Activated T-helper 17 cell treated with anti-CD3 and anti-CD28 coated beads, Interleukin-2, amount 50 U/mL, for 72 hours (primary cell): Measurements from ENCODE around the gene PRKN. TPM values are rescaled to one million over a fixed set of nuclear protein-coding genes. Genes with fewer than 3 reads are reported as not detected.

Experiments used
- ATAC-seq: fragments of 150-1000 bp; cut with Tn5 transposase; replicated peaks from 2 replicates; pipeline ENCODE4 v1.10.0; 2021; ENCODE audit warnings: mild to moderate bottlenecking, moderate library complexity
- H3K27ac Mint-ChIP-seq: one replicate; pipeline ENCODE4 v1.8.0; 2022; ENCODE audit warnings: mixed read lengths
- H3K27me3 Mint-ChIP-seq: one replicate; pipeline ENCODE4 v1.8.0; 2022; ENCODE audit warnings: mixed read lengths
- H3K36me3 Mint-ChIP-seq: one replicate; pipeline ENCODE4 v1.8.0; 2022; ENCODE audit warnings: low read depth, mild to moderate bottlenecking, mixed read lengths
- H3K4me1 Mint-ChIP-seq: one replicate; pipeline ENCODE4 v1.8.0; 2022; ENCODE audit warnings: mixed read lengths
- H3K4me3 Mint-ChIP-seq: one replicate; pipeline ENCODE4 v1.8.0; 2022; ENCODE audit warnings: mild to moderate bottlenecking, mixed read lengths
- H3K9me3 Mint-ChIP-seq: one replicate; pipeline ENCODE4 v1.8.0; 2022; ENCODE audit warnings: mixed read lengths
- total RNA-seq, 2 donors: library from RNA; stranded (reverse); gene quantifications; one replicate each; pipeline ENCODE4 v1.2.3, GENCODE V29; 2022

PRKN gene
- total RNA-seq, 2 donors from 2014 or later, result 0.84 to 0.87 TPM

DNA sequence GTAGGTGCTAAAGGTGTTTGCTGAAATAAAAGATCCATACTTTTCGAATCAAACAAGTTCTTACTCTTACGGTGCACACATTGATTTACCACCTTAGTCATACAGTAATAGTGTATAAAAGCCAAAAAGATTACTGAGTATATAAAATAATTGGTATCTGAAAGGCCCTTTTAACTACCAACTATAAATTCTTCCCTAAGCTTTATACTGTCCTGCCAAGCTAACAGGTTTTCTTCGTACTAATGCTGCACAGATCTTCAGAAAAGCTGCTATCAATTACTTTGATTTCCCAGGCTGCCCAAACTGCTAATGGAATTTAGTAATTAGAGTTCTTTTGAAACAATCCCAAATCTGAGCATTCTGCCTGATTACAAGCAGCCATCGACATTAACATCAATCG, 97.5 kb downstream of the PRKN start:
- Mint-ChIP-seq H3K36me3 (no peaks in the 10 kb centered on the region), H3K9me3 (peaks cover 6% of the 10 kb centered on the region), H3K4me3 (no peak overlapping the region), H3K27me3 (no peaks in the 10 kb centered on the region), H3K4me1 (no peaks in the 10 kb centered on the region), H3K27ac (no peak overlapping the region)
- no peak for ATAC-seq

DNA sequence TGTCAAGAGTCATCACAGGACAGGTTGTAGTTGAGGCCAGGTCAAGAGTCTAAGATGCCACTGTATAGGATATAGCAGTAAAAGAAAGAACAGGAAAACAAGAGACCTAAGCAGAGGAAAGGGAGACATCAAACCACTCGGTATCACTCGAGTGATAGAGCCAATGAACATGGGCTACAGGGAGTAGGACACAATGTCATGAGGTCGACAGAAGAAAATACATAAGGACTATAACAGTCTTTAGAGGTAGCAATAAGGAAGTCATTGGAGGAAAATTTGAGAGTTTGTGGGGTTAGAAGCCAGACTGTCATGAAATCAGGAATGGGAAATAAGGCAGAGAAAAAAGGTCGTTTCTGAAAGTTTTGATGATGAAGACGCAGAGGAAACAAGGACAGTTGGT, 99.7 kb downstream of the PRKN start:
- Mint-ChIP-seq H3K9me3 (peaks cover 6% of the 10 kb centered on the region), H3K36me3 (no peaks in the 10 kb centered on the region), H3K4me1 (no peaks in the 10 kb centered on the region), H3K27me3 (no peaks in the 10 kb centered on the region), H3K27ac (no peak overlapping the region), H3K4me3 (no peak overlapping the region)
- no peak for ATAC-seq

GRCh38 chr6:162627362-162627761, 100.2 kb downstream of the PRKN start:
- H3K9me3 Mint-ChIP-seq, result peaks cover 6% of the 10 kb centered on the region
- H3K27me3 Mint-ChIP-seq, result no peaks in the 10 kb centered on the region
- no peak overlapping the region for H3K27ac Mint-ChIP-seq
- ATAC-seq, result no peak
- no peaks in the 10 kb centered on the region for H3K4me1 Mint-ChIP-seq
- no peak overlapping the region for H3K4me3 Mint-ChIP-seq
- no peaks in the 10 kb centered on the region for H3K36me3 Mint-ChIP-seq

GRCh38 chr6:162626869-162627268, 100.7 kb downstream of the PRKN start:
- Mint-ChIP-seq H3K27ac (no peak overlapping the region), H3K9me3 (peaks cover 6% of the 10 kb centered on the region), H3K36me3 (no peaks in the 10 kb centered on the region), H3K4me1 (no peaks in the 10 kb centered on the region), H3K27me3 (no peaks in the 10 kb centered on the region), H3K4me3 (no peak overlapping the region)
- no peak for ATAC-seq

DNA sequence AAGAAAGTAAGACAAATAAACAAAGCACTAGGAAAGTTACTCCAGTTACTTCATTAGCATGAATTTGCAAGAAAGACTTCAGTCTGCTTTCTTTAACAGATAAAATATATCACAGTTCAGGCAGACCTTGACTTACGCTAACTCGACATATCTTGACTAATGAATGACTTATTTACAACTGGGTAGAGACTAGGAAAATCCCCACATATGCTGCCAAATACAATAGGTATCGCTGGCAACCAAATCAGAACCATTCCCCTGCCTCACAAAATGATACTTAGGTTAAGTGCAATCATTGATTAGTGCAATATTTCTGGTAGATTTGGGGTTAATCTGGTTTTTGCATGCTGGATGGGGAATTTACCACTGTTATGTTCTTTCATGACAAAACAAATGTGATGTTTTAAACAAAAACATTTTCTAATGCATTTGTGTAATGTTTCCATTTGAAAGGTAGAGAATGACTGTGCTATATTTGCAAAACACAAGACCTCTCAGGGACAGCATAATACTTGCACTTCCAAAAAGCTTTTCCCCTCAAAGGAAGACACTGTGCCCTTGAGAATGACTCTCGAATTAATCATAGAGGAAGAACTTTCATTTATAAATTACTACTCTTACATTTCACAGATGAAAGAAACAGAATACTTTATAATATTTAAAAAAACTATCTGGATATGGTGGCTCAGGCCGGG, 101.6 kb downstream of the PRKN start:
- Mint-ChIP-seq H3K4me3 (no peak overlapping the region), H3K36me3 (no peaks in the 10 kb centered on the region), H3K9me3 (peaks cover 6% of the 10 kb centered on the region), H3K4me1 (no peaks in the 10 kb centered on the region), H3K27ac (no peak overlapping the region), H3K27me3 (no peaks in the 10 kb centered on the region)
- no peak for ATAC-seq

DNA sequence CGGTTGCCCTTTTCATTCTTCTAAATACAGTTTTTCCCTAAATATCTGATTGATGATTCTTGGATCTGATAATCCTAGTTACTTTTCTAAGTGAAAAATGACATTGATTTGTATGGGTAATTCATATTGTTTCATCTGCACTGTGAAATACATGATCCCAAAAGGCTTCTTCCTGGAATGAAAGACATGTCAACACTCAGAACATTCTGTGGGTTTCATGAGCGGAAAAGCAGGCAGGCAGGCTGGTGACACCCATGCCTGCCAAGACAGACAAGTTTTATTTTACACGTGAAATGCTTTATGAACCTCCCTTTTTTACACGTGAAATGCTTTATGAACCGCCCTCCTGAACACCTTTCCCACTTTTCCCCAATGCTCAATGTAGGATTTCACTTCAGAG, 105.0 kb downstream of the PRKN start:
- no peak for ATAC-seq
- H3K27ac Mint-ChIP-seq, result no peak overlapping the region
- no peak overlapping the region for H3K4me3 Mint-ChIP-seq
- H3K4me1 Mint-ChIP-seq, result no peaks in the 10 kb centered on the region
- H3K36me3 Mint-ChIP-seq, result no peaks in the 10 kb centered on the region
- H3K9me3 Mint-ChIP-seq, result peaks cover 4% of the 10 kb centered on the region
- H3K27me3 Mint-ChIP-seq, result no peaks in the 10 kb centered on the region

DNA sequence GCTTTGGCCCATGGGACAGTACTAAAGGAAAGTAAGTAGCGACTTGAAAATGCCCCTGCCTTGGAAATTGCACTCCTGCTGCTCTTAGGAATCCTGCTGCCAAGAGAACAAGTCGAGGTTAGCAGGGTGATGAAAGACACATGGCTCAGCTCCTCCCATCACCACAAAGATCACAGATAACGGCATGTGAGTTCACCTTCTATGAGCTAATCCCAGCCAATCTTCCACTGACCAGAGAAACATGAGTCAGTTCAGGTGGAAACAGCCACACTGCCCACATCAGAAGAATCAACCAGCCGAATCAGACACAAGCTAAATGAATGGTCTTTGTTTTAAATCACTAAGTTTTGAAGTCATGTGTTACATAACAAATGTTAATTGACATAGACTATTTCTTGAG, 106.3 kb downstream of the PRKN start:
- ATAC-seq, result peak; percentile 87
- Mint-ChIP-seq H3K27me3 (no peaks in the 10 kb centered on the region), H3K9me3 (no peaks in the 10 kb centered on the region), H3K4me3 (no peak overlapping the region), H3K27ac (no peak overlapping the region), H3K36me3 (no peaks in the 10 kb centered on the region), H3K4me1 (no peaks in the 10 kb centered on the region)

DNA sequence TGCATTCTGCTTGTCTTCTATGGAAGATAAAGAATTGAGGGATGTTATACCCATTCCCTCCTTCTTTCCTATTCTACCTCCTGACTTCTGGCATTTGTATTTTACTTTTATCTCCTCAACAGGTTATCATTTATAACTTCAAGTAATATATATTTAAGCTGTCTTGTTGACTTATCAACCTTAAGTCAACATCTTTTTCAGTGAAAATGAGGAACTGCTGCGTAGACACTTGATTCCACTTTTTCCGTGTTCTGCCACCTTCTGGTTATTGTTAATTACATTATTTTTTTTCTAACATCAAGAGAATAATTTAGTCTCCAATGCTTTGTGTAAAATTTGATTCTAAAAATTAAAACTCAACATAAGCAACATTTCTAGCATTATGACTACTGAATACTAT, 107.5 kb downstream of the PRKN start:
- Mint-ChIP-seq H3K4me3 (no peak overlapping the region), H3K9me3 (no peaks in the 10 kb centered on the region), H3K4me1 (no peaks in the 10 kb centered on the region), H3K27me3 (no peaks in the 10 kb centered on the region), H3K27ac (no peak overlapping the region), H3K36me3 (no peaks in the 10 kb centered on the region)
- no peak for ATAC-seq

DNA sequence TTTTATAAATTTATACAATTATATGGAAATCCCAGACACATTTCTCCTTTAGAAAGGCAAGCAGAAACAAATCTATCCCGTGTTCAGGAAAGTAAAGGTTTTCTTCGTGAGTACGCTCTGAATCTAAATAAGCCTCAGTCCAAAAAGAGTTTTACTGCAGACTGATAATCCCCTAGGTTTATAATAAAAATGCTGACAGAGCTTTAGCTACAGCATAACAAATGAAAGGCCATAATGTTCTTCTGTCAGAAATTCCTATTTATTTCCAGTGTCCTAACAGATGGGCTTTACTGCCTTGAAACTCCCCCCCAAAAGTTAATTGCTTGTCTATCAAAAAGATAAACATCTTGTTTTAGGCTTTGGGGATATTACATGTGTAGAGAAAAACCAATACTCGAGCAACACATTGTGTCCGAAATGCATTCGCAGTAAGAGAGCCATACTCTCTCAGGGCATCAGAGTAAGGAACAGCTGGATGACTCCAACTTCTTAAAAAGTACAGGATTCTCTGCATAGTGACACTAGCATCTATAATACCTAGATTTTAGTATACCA, 109.0 kb downstream of the PRKN start:
- no peak overlapping the region for H3K4me3 Mint-ChIP-seq
- H3K4me1 Mint-ChIP-seq, result no peaks in the 10 kb centered on the region
- H3K9me3 Mint-ChIP-seq, result no peaks in the 10 kb centered on the region
- no peaks in the 10 kb centered on the region for H3K36me3 Mint-ChIP-seq
- no peak for ATAC-seq
- no peaks in the 10 kb centered on the region for H3K27me3 Mint-ChIP-seq
- H3K27ac Mint-ChIP-seq, result no peak overlapping the region

DNA sequence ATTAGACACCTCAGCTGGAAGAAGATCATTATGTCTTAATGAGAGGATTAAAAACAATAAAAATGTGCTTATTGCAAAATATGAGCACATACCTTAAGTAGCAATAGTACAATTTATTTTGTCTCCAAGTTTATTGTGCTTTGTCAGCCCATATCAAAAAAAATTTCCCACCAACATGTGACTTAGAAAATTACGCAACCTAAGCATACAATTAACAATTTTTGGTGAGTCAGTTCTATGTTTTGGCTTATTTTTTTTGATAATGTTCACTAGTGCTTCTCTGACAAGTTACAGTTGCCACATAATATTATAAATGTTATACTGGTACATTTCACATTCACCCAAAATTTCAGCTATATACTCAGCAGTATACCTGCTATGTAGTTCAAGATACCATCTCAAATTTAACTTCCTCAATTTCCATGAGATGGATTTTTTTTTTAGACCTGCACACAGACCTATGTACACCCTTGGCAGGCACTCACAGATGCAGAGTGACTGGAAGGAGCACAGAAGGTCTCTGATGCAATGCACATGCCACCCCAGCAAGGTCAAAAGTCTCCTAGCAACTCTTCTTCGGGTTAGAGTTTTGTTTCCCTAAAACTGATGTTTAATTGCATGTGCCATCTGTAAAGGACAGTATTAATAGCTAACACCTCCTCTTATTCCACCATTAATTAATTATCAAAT, 112.4 kb downstream of the PRKN start:
- Mint-ChIP-seq H3K4me1 (no peaks in the 10 kb centered on the region), H3K27me3 (no peaks in the 10 kb centered on the region), H3K36me3 (no peaks in the 10 kb centered on the region), H3K9me3 (no peaks in the 10 kb centered on the region), H3K4me3 (no peak overlapping the region), H3K27ac (no peak overlapping the region)
- no peak for ATAC-seq

- Mint-ChIP-seq H3K4me3 (no peak overlapping the region), H3K27ac (no peak overlapping the region), H3K4me1 (no peaks in the 10 kb centered on the region), H3K9me3 (no peaks in the 10 kb centered on the region), H3K36me3 (no peaks in the 10 kb centered on the region), H3K27me3 (no peaks in the 10 kb centered on the region)
- ATAC-seq, result no peak
Measured at GRCh38 chr6:162613310-162613709, 114.3 kb downstream of the PRKN start.

DNA sequence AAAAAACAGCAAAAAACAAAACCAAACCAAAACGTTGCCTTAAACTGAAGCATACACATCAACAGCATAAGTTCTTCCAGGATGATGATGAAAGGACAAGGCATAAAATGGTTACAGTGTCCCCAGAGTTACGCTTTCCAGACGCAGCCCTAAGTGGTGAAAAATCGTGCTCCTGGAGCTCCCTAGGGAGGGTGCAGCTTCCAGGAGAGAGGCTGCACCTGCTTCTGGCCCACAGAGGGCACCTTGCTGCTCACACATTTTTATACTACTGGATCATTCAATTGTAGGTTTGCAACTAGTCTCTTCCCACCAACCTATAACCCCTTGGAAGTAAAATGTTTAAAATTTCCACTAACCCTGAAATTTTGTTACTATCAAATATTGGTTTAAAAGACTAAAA, 115.0 kb downstream of the PRKN start:
- no peak for ATAC-seq
- Mint-ChIP-seq H3K4me1 (no peaks in the 10 kb centered on the region), H3K36me3 (no peaks in the 10 kb centered on the region), H3K27me3 (no peaks in the 10 kb centered on the region), H3K9me3 (no peaks in the 10 kb centered on the region), H3K27ac (no peak overlapping the region), H3K4me3 (no peak overlapping the region)

- H3K4me3 Mint-ChIP-seq, result no peak overlapping the region
- H3K27me3 Mint-ChIP-seq, result no peaks in the 10 kb centered on the region
- H3K36me3 Mint-ChIP-seq, result no peaks in the 10 kb centered on the region
- no peaks in the 10 kb centered on the region for H3K4me1 Mint-ChIP-seq
- no peak for ATAC-seq
- H3K9me3 Mint-ChIP-seq, result no peaks in the 10 kb centered on the region
- no peak overlapping the region for H3K27ac Mint-ChIP-seq
Measured at GRCh38 chr6:162610351-162610750, 117.2 kb downstream of the PRKN start.

DNA sequence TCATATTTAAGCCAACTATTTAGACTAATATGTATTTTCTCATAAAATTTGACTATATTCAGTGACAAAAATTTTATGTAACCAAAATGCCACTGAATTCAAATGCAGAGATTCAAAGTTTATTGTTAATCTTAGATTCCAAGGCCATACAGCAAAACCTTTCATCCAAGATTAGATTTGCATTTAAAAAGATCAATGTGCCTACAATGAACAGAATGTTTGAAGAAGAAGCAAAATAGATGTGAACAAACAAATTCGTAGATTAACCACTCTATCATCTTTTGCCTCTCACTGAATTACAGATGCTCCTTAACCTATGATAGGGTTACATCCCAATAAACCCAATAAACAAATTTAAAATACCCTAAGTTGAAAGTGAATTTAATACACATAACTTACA, 121.7 kb downstream of the PRKN start:
- Mint-ChIP-seq H3K9me3 (peaks cover 3% of the 10 kb centered on the region), H3K4me1 (no peaks in the 10 kb centered on the region), H3K27me3 (no peaks in the 10 kb centered on the region), H3K4me3 (no peak overlapping the region), H3K27ac (no peak overlapping the region), H3K36me3 (no peaks in the 10 kb centered on the region)
- ATAC-seq, result no peak

DNA sequence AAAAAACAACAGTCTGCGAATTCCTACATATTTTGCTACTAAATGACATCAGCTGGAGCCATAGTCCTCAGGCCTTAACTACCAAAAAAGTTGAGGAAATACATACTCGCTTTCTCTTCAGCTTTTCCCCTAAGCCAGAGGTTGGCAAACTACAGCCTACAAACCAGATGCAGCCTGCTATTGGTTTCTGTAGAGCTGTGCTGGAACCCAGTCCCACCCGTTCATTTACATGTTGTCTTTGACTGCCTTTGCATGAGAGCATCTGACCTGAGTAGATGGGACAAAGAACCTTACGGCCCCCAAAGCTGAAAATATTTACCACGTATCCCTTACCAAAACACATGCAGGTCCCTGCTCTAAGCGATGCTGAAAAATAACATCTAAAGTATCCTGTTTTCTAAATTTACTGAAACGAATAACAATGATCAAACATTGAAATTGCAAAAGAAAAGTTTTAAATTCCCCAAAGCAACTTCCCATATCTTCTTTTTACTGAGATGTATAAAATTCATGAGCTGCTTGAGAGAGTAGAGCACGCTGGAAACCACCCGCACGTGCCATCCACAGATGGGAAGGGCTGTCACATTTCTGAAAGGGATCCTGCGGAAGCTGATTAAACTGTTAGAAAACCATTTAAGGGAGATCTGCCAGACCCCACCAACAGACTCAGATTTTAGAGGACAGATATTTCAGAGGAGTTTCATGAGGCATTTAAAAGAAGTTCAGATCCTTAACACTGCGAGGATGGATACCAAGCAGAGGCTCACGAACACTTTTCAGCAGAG, 124.1 kb downstream of the PRKN start:
- Mint-ChIP-seq H3K27me3 (no peaks in the 10 kb centered on the region), H3K4me3 (no peak overlapping the region), H3K4me1 (no peaks in the 10 kb centered on the region), H3K27ac (no peak overlapping the region), H3K36me3 (no peaks in the 10 kb centered on the region), H3K9me3 (peaks cover 3% of the 10 kb centered on the region)
- no peak for ATAC-seq
